GM20000 (cell line): ENCODE results near the gene TOLLIP.

Source experiments
- DNase-seq: peaks from one replicate; pipeline ENCODE4 v3.0.0; 2012; ENCODE audit warnings: low spot score
- CTCF ChIP-seq: IDR thresholded peaks from 2 replicates; pipeline ENCODE4 v1.5.1; 2012; ENCODE audit warnings: mild to moderate bottlenecking, control low read depth; ENCODE audit errors: extremely low read depth, missing control alignments

Gene TOLLIP

GRCh38 chr11:1302461-1303125, 6.8 kb downstream of the TOLLIP start:
- no peak for TF ChIP-seq CTCF
- DNase-seq: no peak

- no peak for TF ChIP-seq CTCF
- DNase-seq: no peak
Observed at GRCh38 chr11:1302041-1302460, 7.4 kb downstream of the TOLLIP start.

GRCh38 chr11:1301220-1302000, 8.0 kb downstream of the TOLLIP start:
- DNase-seq: no peak
- no peak for TF ChIP-seq CTCF

- no peak for DNase-seq
- no peak for TF ChIP-seq CTCF
Observed at GRCh38 chr11:1300569-1301187, 8.8 kb downstream of the TOLLIP start.

- DNase-seq: no peak
- TF ChIP-seq CTCF: no peak
Observed at GRCh38 chr11:1300121-1300520, 9.3 kb downstream of the TOLLIP start.

- no peak for TF ChIP-seq CTCF
- no peak for DNase-seq
Observed at GRCh38 chr11:1299621-1300020, 9.8 kb downstream of the TOLLIP start.
